Tibial nerve (tissue), 4 donors: ENCODE results near the gene CUL9.

ENCODE experiments used
- CTCF ChIP-seq, 5 experiments: fragments of 200-600 bp in 3 of 5; fragments of 450-650 bp in 2 of 5; sonication (generic) in 3 of 5; IDR thresholded peaks; one replicate each; pipeline ENCODE4 v1.5.1; 2016 to 2019; ENCODE audit warnings: antibody characterized with exemption in 5 of 5, mild to moderate bottlenecking in 3 of 5, moderate library complexity in 2 of 5
- EP300 ChIP-seq, 2 donors: sonication (generic); formaldehyde crosslinking; IDR thresholded peaks; one replicate each; pipeline ENCODE4 v1.6.1; 2017; ENCODE audit warnings: antibody characterized with exemption in 2 of 2, mild to moderate bottlenecking in 1 of 2
- POLR2A ChIP-seq, 2 donors: fragments of 450-650 bp; IDR thresholded peaks; one replicate each; pipeline ENCODE4 v1.6.1; 2017; ENCODE audit warnings: antibody characterized with exemption in 2 of 2, mild to moderate bottlenecking in 2 of 2, moderate library complexity in 2 of 2

- TF ChIP-seq CTCF (IDR thresholded peaks at IDR 0.05) (no peak), POLR2A (IDR thresholded peaks at IDR 0.05) (no peak), EP300 (IDR thresholded peaks at IDR 0.05) (no peak)
Measured at GRCh38 chr6:43204271-43205105, 22.5 kb downstream of the CUL9 start.
